K562 (cell line): ENCODE measurements around the gene ADAMTS10. TPM values are rescaled to one million over a fixed set of nuclear protein-coding genes. Genes with fewer than 3 reads are reported as not detected.
A peak's percentile ranks its signal among the peaks of the same experiment; 100 is the strongest.

Experiments
- CHD4 ChIP-seq: fragments of 200-600 bp; sonication (generic); IDR thresholded peaks from 3 replicates; pipeline ENCODE4 v1.6.1; 2012; ENCODE audit warnings: low read depth, mild to moderate bottlenecking, mixed read lengths, low read length, inconsistent platforms; ENCODE audit not compliant: insufficient read depth, insufficient replicate concordance, poor library complexity, severe bottlenecking
- E4F1 ChIP-seq: fragments of 250-450 bp; sonication (Bioruptor Pico); IDR thresholded peaks from 2 replicates; pipeline ENCODE4 v1.5.0; 2021; ENCODE audit warnings: mild to moderate bottlenecking, borderline replicate concordance
- REST ChIP-seq, 2 experiments: fragments of 450-650 bp; formaldehyde crosslinking in 1 of 2; IDR thresholded peaks; 2 replicates each; pipeline versions ENCODE4 v1.4.0 to v1.6.1; 2014 to 2020; ENCODE audit warnings: mild to moderate bottlenecking in 2 of 2, borderline replicate concordance in 1 of 2, low read depth in 1 of 2
- ZNF121 ChIP-seq: sonication (generic); formaldehyde crosslinking; conservative IDR thresholded peaks from 2 replicates; pipeline ENCODE4 v1.8.0; 2022; ENCODE audit warnings: missing genetic modification reagents
- ZNF407 ChIP-seq: fragments of 450-650 bp; IDR thresholded peaks from 2 replicates; pipeline ENCODE4 v1.6.1; 2016; ENCODE audit warnings: low read depth
- polyA plus RNA-seq, 8 experiments: library from polyadenylated mRNA; depleted of rRNA in 4 of 8; stranded (reverse) in 5 of 8; unstranded in 3 of 8; fragments of >200 nt; fragmentation: Nextera tagmentation in 2 of 8; fragmentation: Illumina TruSeq in 1 of 8; extraction: Ambion mirVana in 2 of 8; extraction: Trizol in 1 of 8; gene quantifications; 2 replicates each; pipeline versions ENCODE4 v1.2.1 to v1.2.3, GENCODE V29; 2011 to 2014; ENCODE audit warnings: inconsistent platforms in 1 of 8, missing spikeins in 1 of 8
- total RNA-seq, 7 experiments: library from RNA; depleted of rRNA in 6 of 7; stranded (reverse); fragments of >200 nt in 6 of 7; fragmentation: Illumina TruSeq in 2 of 7; extraction: Trizol in 2 of 7; gene quantifications; 2 replicates each; pipeline versions ENCODE4 v1.2.1 to v1.2.3, GENCODE V29; 2011 to 2021; ENCODE audit warnings: low replicate concordance in 1 of 7

ADAMTS10 gene
- total and polyA plus RNA-seq, 9 of the 15 experiments (the other 6 are each of a cell fraction or from before 2014, with no cell fraction given) = 0.33 to 1.8 (median 0.57) TPM; not detected in 4

DNA sequence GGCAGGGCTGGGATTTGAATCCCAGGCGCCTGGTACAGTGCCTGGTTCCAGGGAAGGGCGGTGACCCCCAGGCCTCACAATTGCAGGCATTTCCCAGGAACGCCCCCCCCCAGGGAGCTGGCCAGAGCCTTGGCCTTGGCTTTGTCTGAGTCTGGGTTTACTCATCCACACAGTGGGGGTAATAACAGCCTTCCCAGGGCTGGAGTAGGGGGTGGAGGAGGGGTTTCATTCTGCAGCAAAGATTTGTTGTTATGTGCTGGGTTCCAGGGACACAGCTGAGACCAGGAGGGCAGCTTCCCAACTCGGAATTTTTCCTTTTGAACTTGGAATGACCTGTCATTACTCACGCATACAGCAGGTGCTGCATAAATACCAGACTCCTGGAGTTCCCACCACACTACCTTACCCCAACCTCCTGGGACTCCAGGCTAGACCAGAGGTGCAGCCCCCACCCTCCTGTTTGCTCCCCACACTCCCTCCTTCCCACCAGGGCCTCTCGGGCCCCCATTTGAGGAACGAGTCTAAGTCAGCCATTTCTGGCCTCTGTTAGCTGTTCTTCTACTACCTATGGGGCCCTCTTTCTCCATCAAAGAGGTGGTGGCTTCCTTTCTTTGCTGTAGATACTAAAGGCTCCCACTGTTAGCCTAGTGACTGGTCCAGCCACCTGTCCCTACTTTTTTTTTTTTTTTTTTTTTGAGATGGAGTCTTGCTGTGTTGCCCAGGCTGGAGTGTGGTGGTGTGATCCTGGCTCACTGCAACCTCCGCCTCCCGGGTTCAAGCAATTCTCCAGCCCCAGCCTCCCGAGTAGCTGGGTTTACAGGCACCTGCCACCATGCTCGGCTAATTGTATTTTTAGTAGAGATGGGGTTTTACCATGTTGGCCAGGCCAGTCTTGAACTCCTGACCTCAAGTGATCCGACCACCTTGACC, 1.6 kb upstream of the ADAMTS10 start (continued):
- TF ChIP-seq REST (IDR thresholded peaks at IDR 0.05; ENCODE audit: borderline replicate concordance) (no peak), REST (CRISPR knock-in tag; IDR thresholded peaks at IDR 0.05; ENCODE audit: low read depth) (no peak), CHD4 (peak; percentile 65), E4F1 (no peak), ZNF121 (peak; percentile 49; the same call in 1 of the 2 replicates), ZNF407 (no peak)
